H1 (cell line): ENCODE measurements around the gene SAXO1. TPM values are rescaled to one million over a fixed set of nuclear protein-coding genes. Genes with fewer than 3 reads are reported as not detected.

Experiments
- CTCF ChIA-PET: fragments of 300-600 bp; sonication (Branson Sonifier 250); formaldehyde crosslinking; loops from one replicate; lab custom pipeline; 2021; ENCODE audit not compliant: partially characterized antibody; lab: Charles Lee
- POLR2A ChIA-PET: fragments of 300-600 bp; sonication (Branson Sonifier 250); formaldehyde crosslinking; loops from one replicate; lab custom pipeline; 2021; ENCODE audit warnings: inconsistent platforms; ENCODE audit not compliant: partially characterized antibody; lab: Charles Lee
- DNase-seq, 2 experiments: peaks; one replicate each; pipeline versions ENCODE4 v3.0.0 to v3.0.0-alpha.2; 2010 to 2022; ENCODE audit warnings: low spot score in 2 of 2, low read depth in 1 of 2, mixed read lengths in 1 of 2
- FAIRE-seq: peaks from 2 replicates; lab custom pipeline; 2011; peaks lifted over from hg19 to GRCh38; lab: Jason Lieb, UNC
- H2AFZ ChIP-seq: 2 replicates; pipeline ENCODE4 v1.8.1; 2012; ENCODE audit warnings: low read length, inconsistent platforms
- H2AK5ac ChIP-seq: 2 replicates; pipeline ENCODE4 v1.6.1; 2013; ENCODE audit warnings: low read depth, low read length
- H2BK120ac ChIP-seq: replicated peaks from 2 replicates; pipeline ENCODE3; 2013; ENCODE audit warnings: low read depth, low read length, inconsistent platforms
- H2BK12ac ChIP-seq: 2 replicates; pipeline ENCODE4 v1.6.1; 2013; ENCODE audit warnings: low read depth, low read length
- H2BK15ac ChIP-seq: 2 replicates; pipeline ENCODE4 v1.6.1; 2013; ENCODE audit warnings: low read length
- H2BK20ac ChIP-seq: 2 replicates; pipeline ENCODE4 v1.6.1; 2013; ENCODE audit warnings: low read length
- H2BK5ac ChIP-seq: 2 replicates; pipeline ENCODE4 v1.6.1; 2013; ENCODE audit warnings: low read depth, low read length
- H3K14ac ChIP-seq: 2 replicates; pipeline ENCODE4 v1.6.1; 2013; ENCODE audit warnings: inconsistent platforms; ENCODE audit not compliant: insufficient read length
- H3K18ac ChIP-seq: 2 replicates; pipeline ENCODE4 v1.6.1; 2013; ENCODE audit warnings: low read length; ENCODE audit errors: extremely low read depth
- H3K23ac ChIP-seq: 2 replicates; pipeline ENCODE4 v1.6.1; 2013; ENCODE audit warnings: inconsistent platforms; ENCODE audit not compliant: insufficient read length
- H3K23me2 ChIP-seq: 2 replicates; pipeline ENCODE4 v1.6.1; 2013; ENCODE audit warnings: low read depth, low read length
- H3K27ac ChIP-seq: 2 replicates; pipeline ENCODE4 v1.6.1; 2011; ENCODE audit warnings: low read depth, low read length, inconsistent platforms
- H3K27me3 ChIP-seq, 4 experiments: replicated peaks in 1 of 4; 1 replicate in 1 of 4; 2 replicates in 3 of 4; pipeline versions ENCODE4 v1.6.1 to v1.8.1; 2011 to 2013; ENCODE audit warnings: low read length in 3 of 4, mild to moderate bottlenecking in 3 of 4, inconsistent platforms in 2 of 4, mixed read lengths in 2 of 4, moderate library complexity in 1 of 4; ENCODE audit not compliant: control insufficient read depth in 3 of 4, insufficient read depth in 3 of 4; ENCODE audit errors: extremely low read depth in 1 of 4
- H3K36me3 ChIP-seq, 4 experiments: 2 replicates each; pipeline versions ENCODE4 v1.6.1 to v1.8.1; 2011 to 2013; ENCODE audit warnings: mild to moderate bottlenecking in 4 of 4, low read length in 3 of 4, moderate library complexity in 2 of 4, control low read depth in 1 of 4, inconsistent platforms in 1 of 4; ENCODE audit not compliant: insufficient read depth in 4 of 4, control insufficient read depth in 2 of 4
- H3K4ac ChIP-seq: replicated peaks from 2 replicates; pipeline ENCODE3; 2013; ENCODE audit warnings: low read length, low read depth, mixed read lengths, inconsistent platforms; ENCODE audit not compliant: insufficient read length
- H3K4me1 ChIP-seq, 4 experiments: replicated peaks in 1 of 4; 1 replicate in 1 of 4; 2 replicates in 3 of 4; pipeline versions ENCODE4 v1.6.1 to v1.8.1; 2011 to 2013; ENCODE audit warnings: low read length in 3 of 4, inconsistent platforms in 2 of 4, mixed read lengths in 1 of 4; ENCODE audit not compliant: insufficient read depth in 4 of 4, control insufficient read depth in 3 of 4
- H3K4me2 ChIP-seq, 2 experiments: 2 replicates each; pipeline versions ENCODE4 v1.6.1 to v1.8.1; 2011 to 2013; ENCODE audit warnings: low read depth in 2 of 2, low read length in 2 of 2, control low read depth in 1 of 2, inconsistent platforms in 1 of 2, mild to moderate bottlenecking in 1 of 2; ENCODE audit not compliant: insufficient read depth in 1 of 2
- H3K4me3 ChIP-seq, 4 experiments: fragments of 200-600, 300-600 bp in 1 of 4; sonication (generic), shearing (Covaris generic), sonication (Bioruptor Twin) in 1 of 4; 2 replicates each; pipeline versions ENCODE4 v1.5.1 to v1.8.1; 2011 to 2016; ENCODE audit warnings: low read length in 4 of 4, low read depth in 3 of 4, control low read depth in 2 of 4, inconsistent platforms in 2 of 4, mild to moderate bottlenecking in 2 of 4, mixed read lengths in 1 of 4, moderate library complexity in 1 of 4; ENCODE audit not compliant: insufficient read depth in 2 of 4; ENCODE audit errors: extremely low read depth in 1 of 4
- H3K56ac ChIP-seq: replicated peaks from 2 replicates; pipeline ENCODE3; 2013; ENCODE audit warnings: low read depth, mild to moderate bottlenecking, mixed read lengths, low read length, inconsistent platforms; ENCODE audit not compliant: insufficient read length
- H3K79me1 ChIP-seq: 2 replicates; pipeline ENCODE4 v1.6.1; 2013; ENCODE audit warnings: low read depth, low read length, control low read depth
- H3K79me2 ChIP-seq, 2 experiments: 2 replicates each; pipeline versions ENCODE4 v1.6.1 to v1.8.1; 2012 to 2013; ENCODE audit warnings: low read length in 2 of 2, mild to moderate bottlenecking in 2 of 2, inconsistent platforms in 1 of 2; ENCODE audit not compliant: insufficient read depth in 2 of 2, control insufficient read depth in 1 of 2
- H3K9ac ChIP-seq, 4 experiments: replicated peaks in 1 of 4; 1 replicate in 1 of 4; 2 replicates in 3 of 4; pipeline versions ENCODE4 v1.6.1 to v1.8.1; 2011 to 2013; ENCODE audit warnings: low read depth in 3 of 4, low read length in 3 of 4, control low read depth in 2 of 4, mild to moderate bottlenecking in 2 of 4, moderate library complexity in 2 of 4, inconsistent platforms in 1 of 4; ENCODE audit errors: extremely low read depth in 1 of 4
- H3K9me3 ChIP-seq, 2 experiments: 2 replicates each; pipeline versions ENCODE4 v1.6.1 to v1.8.1; 2012 to 2013; ENCODE audit warnings: mild to moderate bottlenecking in 2 of 2, moderate library complexity in 2 of 2, control low read depth in 1 of 2, inconsistent platforms in 1 of 2, low read depth in 1 of 2, low read length in 1 of 2, mixed read lengths in 1 of 2; ENCODE audit not compliant: insufficient read depth in 2 of 2
- H4K20me1 ChIP-seq, 2 experiments: replicated peaks in 1 of 2; 2 replicates each; pipeline versions ENCODE3 to v1.8.1; 2011 to 2013; ENCODE audit warnings: inconsistent platforms in 2 of 2, low read length in 2 of 2, mild to moderate bottlenecking in 1 of 2; ENCODE audit not compliant: insufficient read depth in 2 of 2, control insufficient read depth in 1 of 2
- H4K5ac ChIP-seq: 2 replicates; pipeline ENCODE4 v1.6.1; 2013; ENCODE audit warnings: low read length, low read depth, mixed read lengths, inconsistent platforms; ENCODE audit not compliant: insufficient read length
- H4K8ac ChIP-seq: 2 replicates; pipeline ENCODE4 v1.8.0; 2013; ENCODE audit warnings: mild to moderate bottlenecking, moderate library complexity, low read length, inconsistent platforms; ENCODE audit not compliant: insufficient read depth; ENCODE audit errors: extremely low read depth
- H4K91ac ChIP-seq: replicated peaks from 2 replicates; pipeline ENCODE3; 2013; ENCODE audit warnings: low read length, mixed read lengths, inconsistent platforms; ENCODE audit not compliant: insufficient read length
- BACH1 ChIP-seq: IDR thresholded peaks from 2 replicates; pipeline ENCODE4 v1.6.1; 2012; ENCODE audit warnings: low read length, improper control_type of control experiment
- CBX5 ChIP-seq: fragments of 300-800, 300-1000 bp; sonication (generic); IDR thresholded peaks from 2 replicates; pipeline ENCODE4 v1.7.1; 2016; ENCODE audit warnings: antibody characterized with exemption, low read length, low read depth
- CBX8 ChIP-seq: fragments of 300-800, 300-1000 bp; sonication (generic); IDR thresholded peaks from 2 replicates; pipeline ENCODE4 v1.7.1; 2016; ENCODE audit warnings: low read depth, low read length, borderline replicate concordance
- CEBPB ChIP-seq: IDR thresholded peaks from 2 replicates; pipeline ENCODE4 v1.6.1; 2012; ENCODE audit warnings: low read depth, low read length
- FOSL1 ChIP-seq: IDR thresholded peaks from 2 replicates; pipeline ENCODE4 v1.6.1; 2011; ENCODE audit warnings: mild to moderate bottlenecking, low read depth, low read length, moderate library complexity; ENCODE audit not compliant: insufficient read depth
- GTF2F1 ChIP-seq: IDR thresholded peaks from 2 replicates; pipeline ENCODE4 v1.6.1; 2012; ENCODE audit warnings: low read depth, low read length, improper control_type of control experiment, borderline replicate concordance
- JUND ChIP-seq: IDR thresholded peaks from 2 replicates; pipeline ENCODE4 v1.6.1; 2011; ENCODE audit warnings: mild to moderate bottlenecking, improper control_type of control experiment, low read length
- KDM4A ChIP-seq: IDR thresholded peaks from one replicate; pipeline ENCODE4 v1.7.1; 2012; ENCODE audit warnings: low read depth, mild to moderate bottlenecking, moderate library complexity, low read length, inconsistent platforms; ENCODE audit not compliant: severe bottlenecking
- POLR2AphosphoS5 ChIP-seq: IDR thresholded peaks from 2 replicates; pipeline ENCODE4 v1.6.1; 2011; ENCODE audit warnings: low read depth, low read length
- RXRA ChIP-seq: IDR thresholded peaks from 2 replicates; pipeline ENCODE4 v1.6.1; 2011; ENCODE audit warnings: low read depth, mild to moderate bottlenecking, low read length, moderate library complexity; ENCODE audit not compliant: insufficient read depth
- SIN3A ChIP-seq, 2 experiments: IDR thresholded peaks in 1 of 2; conservative IDR thresholded peaks in 1 of 2; 2 replicates each; pipeline ENCODE4 v1.6.1; 2011 to 2012; ENCODE audit warnings: low read length in 2 of 2, improper control_type of control experiment in 1 of 2, low read depth in 1 of 2, mild to moderate bottlenecking in 1 of 2
- SIX5 ChIP-seq: IDR thresholded peaks from 2 replicates; pipeline ENCODE4 v1.6.1; 2011; ENCODE audit warnings: mild to moderate bottlenecking, low read depth, low read length
- TCF12 ChIP-seq: IDR thresholded peaks from 2 replicates; pipeline ENCODE4 v1.6.1; 2011; ENCODE audit warnings: low read depth, mild to moderate bottlenecking, low read length
- WGBS, 2 experiments: shearing (Covaris generic) in 1 of 2; methylation state at CpG; one replicate each; pipeline versions ENCODE4 v1.1.6 to v1.1.7; 2013 to 2015; ENCODE audit warnings: low lambda C conversion rate in 2 of 2, mixed read lengths in 2 of 2, inconsistent platforms in 1 of 2, low coverage in 1 of 2, missing lambda C conversion rate in 1 of 2; ENCODE audit not compliant: insufficient replicate concordance in 2 of 2, insufficient coverage in 1 of 2, insufficient read length in 1 of 2; ENCODE audit errors: extremely low coverage in 1 of 2, missing lambda C conversion rate in 1 of 2; 5-methylcytosine and 5-hydroxymethylcytosine counted together
- polyA plus RNA-seq, 7 experiments: library from polyadenylated mRNA; depleted of rRNA in 3 of 7; stranded (reverse) in 5 of 7; unstranded in 2 of 7; fragments of >200 nt in 5 of 7; fragments of 200-250 nt in 2 of 7; gene quantifications; 1 replicate in 5 of 7; 2 replicates in 1 of 7; 4 replicates in 1 of 7; pipeline versions ENCODE4 v1.2.1 to v1.2.3, GENCODE V29; 2011 to 2013; ENCODE audit warnings: missing spikeins in 2 of 7, mixed read lengths in 2 of 7
- total RNA-seq: library from RNA; stranded (reverse); fragmentation: NEBNext Ultra II Directional; extraction: Animal tissue kit (Norgen Biotek cat#: 25700); gene quantifications from 2 replicates; pipeline ENCODE4 v1.2.1, GENCODE V29; 2021

The SAXO1 gene
- total and polyA plus RNA-seq, 2 of the 8 experiments (the other 6 are each of a cell fraction or from before 2014, with no cell fraction given), result 0.11 to 0.20 TPM

GRCh38 chr9:19074836-19075235, 41.8 kb upstream of the SAXO1 start:
- no peak overlapping the region for H3K14ac ChIP-seq
- H3K56ac ChIP-seq, result no peak overlapping the region
- H2BK120ac ChIP-seq, result no peak overlapping the region
- H3K27me3 ChIP-seq, result no peaks in the 10 kb centered on the region
- DNase-seq, result no peak
- no peak overlapping the region for H3K4me2 ChIP-seq
- no peak overlapping the region for H4K91ac ChIP-seq
- no peak overlapping the region for H2BK12ac ChIP-seq
- H3K9ac ChIP-seq, result no peak overlapping the region
- ChIA-PET POLR2A (interaction anchor here (0.7 to 1.8 kb wide), 4 partner anchors 18 to 304 kb away, joined by 3 to 5 read pairs (median 3); no protein-coding TSS in a partner anchor), CTCF (interaction anchor here (4.6 kb wide), 1 partner anchor 12 kb away, joined by 20 read pairs; no protein-coding TSS in a partner anchor)
- TF ChIP-seq RXRA (no peak), POLR2AphosphoS5 (no peak), SIN3A (conservative IDR thresholded peaks at IDR 0.05 in 1 of 2, IDR thresholded peaks at IDR 0.05 in 1 of 2; ENCODE audit: low read depth in 1 of 2, low read length in 2 of 2) (no peak), FOSL1 (no peak), CEBPB (no peak), TCF12 (no peak), CBX5 (no peak), BACH1 (no peak), CBX8 (no peak), SIX5 (no peak), GTF2F1 (no peak), KDM4A (no peak), JUND (no peak)
- H3K79me2 ChIP-seq, result no peaks in the 10 kb centered on the region
- H3K23me2 ChIP-seq, result no peaks in the 10 kb centered on the region
- no peaks in the 10 kb centered on the region for H3K79me1 ChIP-seq
- H2BK15ac ChIP-seq, result no peak overlapping the region
- H4K20me1 ChIP-seq, result peaks cover 0 to 3% of the 10 kb centered on the region in 2 experiments
- H2AFZ ChIP-seq, result no peak overlapping the region
- H3K18ac ChIP-seq, result no peak overlapping the region
- H3K4me3 ChIP-seq, result no peak overlapping the region
- no peak overlapping the region for H2BK20ac ChIP-seq
- peaks cover 10 to 72% (median 48%) of the 10 kb centered on the region in 4 experiments; a peak in 7 of 8 replicates for H3K36me3 ChIP-seq
- H2AK5ac ChIP-seq, result no peak overlapping the region
- no peak overlapping the region for H3K27ac ChIP-seq
- no peak overlapping the region for H2BK5ac ChIP-seq
- no peaks in the 10 kb centered on the region for H3K4me1 ChIP-seq
- no peak overlapping the region for H4K5ac ChIP-seq
- H3K23ac ChIP-seq, result no peak overlapping the region
- 95% methylated on average over 1 of the region's 1 CpG; no CpG with 5 or more reads in 1 of the 2 experiments for WGBS, 2 experiments
- H3K4ac ChIP-seq, result no peak overlapping the region
- no peak overlapping the region for H4K8ac ChIP-seq
- no peaks in the 10 kb centered on the region for H3K9me3 ChIP-seq
- FAIRE-seq, result no peak
